ENCODE data around the gene TMEM163.

The TMEM163 gene

DNA sequence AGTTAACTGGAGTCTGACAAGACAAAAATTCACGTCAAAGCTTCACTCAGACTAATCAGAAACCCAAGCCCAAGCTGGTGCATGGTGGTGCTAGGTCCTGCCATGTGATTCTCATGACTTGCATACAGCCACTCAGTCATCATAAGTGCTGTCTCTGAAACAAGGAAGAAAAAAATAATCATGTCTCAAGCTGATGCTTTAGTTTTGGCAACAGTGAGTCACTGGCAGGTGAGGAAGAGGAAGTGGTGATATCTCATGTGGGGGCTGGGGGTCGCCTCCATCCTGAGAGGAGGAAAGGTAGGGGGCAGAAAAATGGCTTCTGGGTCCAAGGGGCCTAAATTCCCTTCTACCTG is 136.3 kb downstream of the TMEM163 start:
- no peaks in the 10 kb centered on the region for H3F3A ChIP-seq (ENCODE audit: control insufficient read depth, insufficient read depth)
- H3K4me2 ChIP-seq (ENCODE audit: low read length) = no peak overlapping the region
- TF ChIP-seq EZH2phosphoT487 (IDR thresholded peaks at IDR 0.05; ENCODE audit: borderline replicate concordance, low read length) = no peak
- TF ChIP-seq, protein P1, sequence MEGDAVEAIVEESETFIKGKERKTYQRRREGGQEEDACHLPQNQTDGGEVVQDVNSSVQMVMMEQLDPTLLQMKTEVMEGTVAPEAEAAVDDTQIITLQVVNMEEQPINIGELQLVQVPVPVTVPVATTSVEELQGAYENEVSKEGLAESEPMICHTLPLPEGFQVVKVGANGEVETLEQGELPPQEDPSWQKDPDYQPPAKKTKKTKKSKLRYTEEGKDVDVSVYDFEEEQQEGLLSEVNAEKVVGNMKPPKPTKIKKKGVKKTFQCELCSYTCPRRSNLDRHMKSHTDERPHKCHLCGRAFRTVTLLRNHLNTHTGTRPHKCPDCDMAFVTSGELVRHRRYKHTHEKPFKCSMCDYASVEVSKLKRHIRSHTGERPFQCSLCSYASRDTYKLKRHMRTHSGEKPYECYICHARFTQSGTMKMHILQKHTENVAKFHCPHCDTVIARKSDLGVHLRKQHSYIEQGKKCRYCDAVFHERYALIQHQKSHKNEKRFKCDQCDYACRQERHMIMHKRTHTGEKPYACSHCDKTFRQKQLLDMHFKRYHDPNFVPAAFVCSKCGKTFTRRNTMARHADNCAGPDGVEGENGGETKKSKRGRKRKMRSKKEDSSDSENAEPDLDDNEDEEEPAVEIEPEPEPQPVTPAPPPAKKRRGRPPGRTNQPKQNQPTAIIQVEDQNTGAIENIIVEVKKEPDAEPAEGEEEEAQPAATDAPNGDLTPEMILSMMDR (IDR thresholded peaks at IDR 0.05; ENCODE audit: low read depth, low read length, poor library complexity, severe bottlenecking) = no peak
- no peaks in the 10 kb centered on the region for H3K79me2 ChIP-seq (ENCODE audit: control insufficient read depth, low read length)
- H3K9me3 ChIP-seq (ENCODE audit: control insufficient read depth, insufficient read depth, low read length) = no peaks in the 10 kb centered on the region
- H3K9me2 ChIP-seq (replicated peaks; ENCODE audit: control insufficient read depth, low read length) = no peaks in the 10 kb centered on the region
- H3K27ac ChIP-seq (ENCODE audit: low read depth, low read length) = no peak overlapping the region
- no peak overlapping the region for H3K4me3 ChIP-seq (ENCODE audit: low read length)
- H4K20me1 ChIP-seq (ENCODE audit: control insufficient read depth, insufficient read depth, low read depth, low read length) = no peaks in the 10 kb centered on the region
- H3K27me3 ChIP-seq (ENCODE audit: control insufficient read depth, low read length) = no peaks in the 10 kb centered on the region; the same call in 1 of the 2 replicates
- no peaks in the 10 kb centered on the region for H3K4me1 ChIP-seq (ENCODE audit: control insufficient read depth, low read length)
- no peaks in the 10 kb centered on the region for H3K36me3 ChIP-seq (ENCODE audit: control insufficient read depth, low read length)

DNA sequence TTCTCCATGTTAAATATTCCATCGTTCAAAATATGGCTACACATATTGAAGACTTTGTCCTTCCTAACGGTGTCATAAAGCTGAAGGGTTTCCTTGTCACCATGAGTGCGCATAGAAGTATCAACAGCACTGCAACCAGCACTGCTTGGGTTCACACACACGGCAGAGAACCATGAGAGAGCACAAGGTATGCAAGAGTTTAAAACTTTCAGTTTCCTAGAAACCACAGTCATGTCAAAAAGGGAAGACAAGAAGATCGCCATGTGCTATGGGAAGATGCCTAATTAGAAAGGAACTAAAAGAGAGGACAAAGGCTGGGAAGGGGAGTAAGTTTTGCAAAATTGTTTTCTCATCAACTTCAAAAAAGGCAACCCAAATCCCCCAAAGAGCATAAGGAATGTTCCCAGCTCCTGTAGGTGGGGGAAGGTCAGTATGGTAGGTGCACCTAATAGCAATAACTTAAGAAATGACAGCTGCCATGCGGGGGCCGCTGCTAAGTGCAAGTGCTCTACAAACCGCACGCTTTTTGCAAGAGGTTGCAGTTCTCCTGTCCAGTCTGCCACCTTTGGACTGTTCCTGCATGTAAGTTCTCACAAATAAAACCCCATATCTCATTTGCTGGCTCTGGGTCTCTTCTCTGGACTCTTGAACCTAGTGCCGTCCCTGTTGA is 136.8 kb downstream of the TMEM163 start:
- Histone ChIP-seq H3K9me3 (ENCODE audit: control insufficient read depth, insufficient read depth, low read length) (no peaks in the 10 kb centered on the region), H3K79me2 (ENCODE audit: control insufficient read depth, low read length) (no peaks in the 10 kb centered on the region), H3K36me3 (ENCODE audit: control insufficient read depth, low read length) (no peaks in the 10 kb centered on the region), H3K9me2 (replicated peaks; ENCODE audit: control insufficient read depth, low read length) (no peaks in the 10 kb centered on the region), H3K4me3 (ENCODE audit: low read length) (no peak overlapping the region), H3K4me1 (ENCODE audit: control insufficient read depth, low read length) (no peaks in the 10 kb centered on the region), H3K27me3 (ENCODE audit: control insufficient read depth, low read length) (no peaks in the 10 kb centered on the region; the same call in 1 of the 2 replicates), H4K20me1 (ENCODE audit: control insufficient read depth, insufficient read depth, low read depth, low read length) (no peaks in the 10 kb centered on the region), H3F3A (ENCODE audit: control insufficient read depth, insufficient read depth) (no peaks in the 10 kb centered on the region), H3K4me2 (ENCODE audit: low read length) (no peak overlapping the region), H3K27ac (ENCODE audit: low read depth, low read length) (no peak overlapping the region)
- no peak for TF ChIP-seq EZH2phosphoT487 (IDR thresholded peaks at IDR 0.05; ENCODE audit: borderline replicate concordance, low read length)
- TF ChIP-seq, protein P1 (IDR thresholded peaks at IDR 0.05; ENCODE audit: low read depth, low read length, poor library complexity, severe bottlenecking) = no peak

DNA sequence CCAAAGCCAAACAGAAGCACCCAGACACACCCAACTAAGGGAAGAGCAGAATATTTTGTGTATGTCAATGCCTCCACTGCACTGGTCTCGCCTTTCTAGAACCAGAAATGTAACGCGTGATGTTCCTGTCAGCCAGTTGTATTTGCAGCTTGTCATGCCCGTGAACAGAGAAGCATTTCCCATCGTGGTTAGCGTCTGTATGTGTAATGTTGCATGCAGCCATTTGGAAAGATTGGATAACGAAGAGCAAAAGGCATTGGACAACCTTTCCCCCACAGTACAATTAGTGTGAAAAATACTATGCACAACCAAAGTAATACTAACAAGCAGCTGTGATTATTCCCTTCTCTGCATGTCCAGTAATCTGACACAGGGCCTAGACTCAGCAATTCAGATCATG is 140.5 kb downstream of the TMEM163 start:
- Histone ChIP-seq H4K20me1 (ENCODE audit: control insufficient read depth, insufficient read depth, low read depth, low read length) (no peaks in the 10 kb centered on the region), H3K4me1 (ENCODE audit: control insufficient read depth, low read length) (no peaks in the 10 kb centered on the region), H3F3A (ENCODE audit: control insufficient read depth, insufficient read depth) (no peaks in the 10 kb centered on the region), H3K9me2 (replicated peaks; ENCODE audit: control insufficient read depth, low read length) (no peaks in the 10 kb centered on the region), H3K27me3 (ENCODE audit: control insufficient read depth, low read length) (no peaks in the 10 kb centered on the region; the same call in 1 of the 2 replicates), H3K36me3 (ENCODE audit: control insufficient read depth, low read length) (no peaks in the 10 kb centered on the region), H3K9me3 (ENCODE audit: control insufficient read depth, insufficient read depth, low read length) (no peaks in the 10 kb centered on the region), H3K4me3 (ENCODE audit: low read length) (no peak overlapping the region), H3K27ac (ENCODE audit: low read depth, low read length) (no peak overlapping the region), H3K4me2 (ENCODE audit: low read length) (no peak overlapping the region), H3K79me2 (ENCODE audit: control insufficient read depth, low read length) (no peaks in the 10 kb centered on the region)
- TF ChIP-seq, protein P1 (IDR thresholded peaks at IDR 0.05; ENCODE audit: low read depth, low read length, poor library complexity, severe bottlenecking) = no peak
- TF ChIP-seq EZH2phosphoT487 (IDR thresholded peaks at IDR 0.05; ENCODE audit: borderline replicate concordance, low read length) = no peak

Measured in DOHH2 (cell line).